HepG2 (cell line): Measurements from ENCODE around the gene TMEM223. TPM values are rescaled to one million over a fixed set of nuclear protein-coding genes. Genes with fewer than 3 reads are reported as not detected.

Experiments
- AHR ChIP-seq: IDR thresholded peaks from 2 replicates; pipeline ENCODE4 v1.6.1; 2018; ENCODE audit warnings: missing genetic modification reagents, missing compliant biosample characterization
- ELF1 ChIP-seq: sonication (generic); formaldehyde crosslinking; IDR thresholded peaks from 2 replicates; pipeline ENCODE4 v1.4.0; 2020; ENCODE audit warnings: missing genetic modification reagents
- ESRRA ChIP-seq: sonication (generic); formaldehyde crosslinking; IDR thresholded peaks from 2 replicates; pipeline ENCODE4 v1.5.1; 2020; ENCODE audit warnings: mild to moderate bottlenecking, low read depth, missing genetic modification reagents
- FOSL2 ChIP-seq: sonication (generic); formaldehyde crosslinking; IDR thresholded peaks from 2 replicates; pipeline ENCODE4 v1.4.0; 2020; ENCODE audit warnings: missing genetic modification reagents
- GABPA ChIP-seq, 2 experiments: IDR thresholded peaks; 2 replicates each; pipeline ENCODE4 v1.6.1; 2011 to 2016; ENCODE audit warnings: low read depth in 2 of 2, low read length in 1 of 2, missing biosample characterization in 1 of 2, missing genetic modification characterization in 1 of 2
- HBP1 ChIP-seq: IDR thresholded peaks from 2 replicates; pipeline ENCODE4 v1.6.1; 2016; ENCODE audit warnings: low read depth, control low read depth
- IRF2 ChIP-seq: IDR thresholded peaks from 2 replicates; pipeline ENCODE4 v1.6.1; 2018; ENCODE audit warnings: missing genetic modification reagents, missing compliant biosample characterization
- MEIS2 ChIP-seq: sonication (generic); formaldehyde crosslinking; IDR thresholded peaks from 2 replicates; pipeline ENCODE4 v1.9.0; 2021; ENCODE audit warnings: mild to moderate bottlenecking, missing genetic modification reagents
- MTA3 ChIP-seq: sonication (generic); formaldehyde crosslinking; IDR thresholded peaks from 2 replicates; pipeline ENCODE4 v1.4.0; 2020; ENCODE audit warnings: missing genetic modification reagents
- NFRKB ChIP-seq: fragments of 450-650 bp; IDR thresholded peaks from 2 replicates; pipeline ENCODE4 v1.6.1; 2017
- PTBP1 ChIP-seq: fragments of 200-400 bp; formaldehyde crosslinking; IDR thresholded peaks from 2 replicates; pipeline ENCODE4 v1.6.1; 2018; ENCODE audit warnings: low read length, low read depth; ENCODE audit not compliant: poor library complexity, severe bottlenecking
- RBM39 ChIP-seq: fragments of 200-400 bp; formaldehyde crosslinking; IDR thresholded peaks from one replicate; pipeline ENCODE4 v1.6.1; 2018; ENCODE audit warnings: antibody characterized with exemption, mild to moderate bottlenecking, low read depth, low read length; ENCODE audit not compliant: poor library complexity, severe bottlenecking
- SAP130 ChIP-seq: IDR thresholded peaks from 2 replicates; pipeline ENCODE4 v1.6.1; 2016; ENCODE audit warnings: low read depth
- SMC3 ChIP-seq: IDR thresholded peaks from 2 replicates; pipeline ENCODE4 v1.6.1; 2011; ENCODE audit warnings: low read length, improper control_type of control experiment
- U2AF2 ChIP-seq: fragments of 200-400 bp; formaldehyde crosslinking; IDR thresholded peaks from 2 replicates; pipeline ENCODE4 v1.6.1; 2017; ENCODE audit warnings: low read depth, mild to moderate bottlenecking, low read length
- USF2 ChIP-seq, 2 experiments: sonication (generic) in 1 of 2; formaldehyde crosslinking in 1 of 2; IDR thresholded peaks; 2 replicates each; pipeline versions ENCODE4 v1.5.1 to v1.6.1; 2011 to 2020; ENCODE audit warnings: borderline replicate concordance in 1 of 2, low read depth in 1 of 2, low read length in 1 of 2, mild to moderate bottlenecking in 1 of 2, missing genetic modification reagents in 1 of 2, moderate library complexity in 1 of 2
- ZBTB38 ChIP-seq: sonication (generic); formaldehyde crosslinking; IDR thresholded peaks from 2 replicates; pipeline ENCODE4 v1.5.1; 2020; ENCODE audit warnings: mild to moderate bottlenecking, missing genetic modification reagents
- ZNF331 ChIP-seq: sonication (generic); formaldehyde crosslinking; IDR thresholded peaks from 2 replicates; pipeline ENCODE4 v1.4.0; 2020; ENCODE audit warnings: missing genetic modification reagents
- ZNF616 ChIP-seq: sonication (generic); formaldehyde crosslinking; IDR thresholded peaks from 2 replicates; pipeline ENCODE4 v1.5.0; 2020; ENCODE audit warnings: low read depth, mild to moderate bottlenecking, missing genetic modification reagents
- ZNF772 ChIP-seq: sonication (generic); formaldehyde crosslinking; IDR thresholded peaks from 2 replicates; pipeline ENCODE4 v1.5.0; 2020; ENCODE audit warnings: mild to moderate bottlenecking, missing genetic modification reagents
- ZSCAN20 ChIP-seq: sonication (generic); formaldehyde crosslinking; IDR thresholded peaks from 2 replicates; pipeline ENCODE4 v1.4.0; 2020; ENCODE audit warnings: missing genetic modification reagents, mild to moderate bottlenecking, borderline replicate concordance
- polyA plus RNA-seq, 8 experiments: library from polyadenylated mRNA; depleted of rRNA in 3 of 8; stranded (reverse) in 7 of 8; unstranded in 1 of 8; fragments of >200 nt; fragmentation: Illumina TruSeq in 4 of 8; extraction: Trizol in 4 of 8; gene quantifications; 2 replicates each; pipeline versions ENCODE4 v1.2.1 to v1.2.3, GENCODE V29; 2011 to 2016; ENCODE audit warnings: low read depth in 4 of 8, missing spikeins in 1 of 8, mixed read lengths in 1 of 8; ENCODE audit not compliant: insufficient read depth in 1 of 8
- total RNA-seq, 5 experiments: library from RNA; depleted of rRNA; stranded (reverse); fragments of >200 nt; fragmentation: Illumina TruSeq; extraction: Trizol; gene quantifications; 2 replicates each; pipeline ENCODE4 v1.2.3, GENCODE V29; 2016; ENCODE audit warnings: low read depth in 1 of 5
- TF ChIP-seq, protein P1 (sequence below): sonication (generic); formaldehyde crosslinking; IDR thresholded peaks from 2 replicates; pipeline ENCODE4 v1.4.0; 2020; ENCODE audit warnings: missing genetic modification reagents
- TF ChIP-seq, protein P2 (sequence below): sonication (generic); formaldehyde crosslinking; IDR thresholded peaks from 2 replicates; pipeline ENCODE4 v1.8.0; 2023; ENCODE audit warnings: mild to moderate bottlenecking, missing genetic modification reagents

Gene TMEM223
- total and polyA plus RNA-seq, 2 of the 13 experiments (the other 11 are each of a cell fraction or from before 2014, with no cell fraction given) = 19.5 to 24.9 TPM

DNA sequence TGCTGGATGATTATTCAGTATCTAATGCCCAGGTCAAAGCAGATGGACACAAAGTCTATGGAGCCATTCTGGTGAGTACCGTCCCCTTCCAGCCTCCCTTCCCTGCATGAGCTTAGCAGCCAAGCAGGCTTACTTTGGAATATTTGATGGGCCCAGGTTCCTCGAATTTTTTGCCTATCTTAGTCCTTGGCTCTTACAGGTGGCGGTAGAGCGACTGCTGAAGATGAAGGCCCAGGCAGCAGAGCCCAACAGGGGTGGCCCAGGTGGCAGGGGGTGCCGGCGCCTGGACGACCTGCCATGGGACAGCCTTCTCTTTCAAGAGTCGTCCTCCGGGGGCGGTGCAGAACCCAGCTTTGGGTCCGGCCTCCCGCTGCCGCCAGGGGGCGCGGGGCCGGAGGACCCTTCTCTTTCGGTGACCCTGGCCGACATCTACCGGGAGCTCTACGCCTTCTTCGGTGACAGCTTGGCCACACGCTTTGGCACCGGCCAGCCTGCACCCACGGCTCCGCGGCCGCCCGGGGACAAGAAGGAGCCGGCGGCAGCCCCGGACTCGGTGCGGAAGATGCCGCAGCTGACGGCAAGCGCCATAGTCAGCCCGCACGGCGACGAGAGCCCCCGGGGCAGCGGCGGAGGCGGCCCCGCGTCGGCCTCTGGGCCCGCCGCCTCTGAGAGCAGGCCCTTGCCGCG lies 5.3 kb downstream of the TMEM223 start (continued):
- TF ChIP-seq USF2 (IDR thresholded peaks at IDR 0.05; ENCODE audit: low read depth, low read length) (no peak), USF2 (CRISPR knock-in tag; IDR thresholded peaks at IDR 0.05; ENCODE audit: borderline replicate concordance) (no peak), ELF1 (CRISPR knock-in tag) (0 out of 2 replicates have a peak, but pooled peaks have one; percentile 11), IRF2 (CRISPR knock-in tag) (peak; percentile 54; the same call in 1 of the 2 replicates), MEIS2 (CRISPR knock-in tag) (peak; percentile 19; the same call in 1 of the 2 replicates), ZSCAN20 (CRISPR knock-in tag) (0 out of 2 replicates have a peak, but pooled peaks have one; percentile 24), GABPA (IDR thresholded peaks at IDR 0.05; ENCODE audit: low read depth, low read length) (no peak), GABPA (CRISPR knock-in tag; IDR thresholded peaks at IDR 0.05; ENCODE audit: low read depth) (peak; percentile 40; the same call in 1 of the 2 replicates), RBM39 (peak; percentile 24), FOSL2 (CRISPR knock-in tag) (peak; percentile 28; the same call in 1 of the 2 replicates), MTA3 (no peak), ZNF331 (CRISPR knock-in tag) (peak; percentile 68; the same call in 1 of the 2 replicates), ZNF772 (CRISPR knock-in tag) (no peak), PTBP1 (peak; percentile 52), U2AF2 (0 out of 2 replicates have a peak, but pooled peaks have one; percentile 56), AHR (no peak), ESRRA (CRISPR knock-in tag) (no peak), SAP130 (CRISPR knock-in tag) (peak; percentile 55; the same call in 1 of the 2 replicates), ZBTB38 (CRISPR knock-in tag) (peak; percentile 14; the same call in 1 of the 2 replicates), NFRKB (no peak), HBP1 (CRISPR knock-in tag) (peak; percentile 64; the same call in 1 of the 2 replicates), SMC3 (peak; percentile 53; the same call in 1 of the 2 replicates), ZNF616 (0 out of 2 replicates have a peak, but pooled peaks have one; percentile 14)
- TF ChIP-seq, protein P1, sequence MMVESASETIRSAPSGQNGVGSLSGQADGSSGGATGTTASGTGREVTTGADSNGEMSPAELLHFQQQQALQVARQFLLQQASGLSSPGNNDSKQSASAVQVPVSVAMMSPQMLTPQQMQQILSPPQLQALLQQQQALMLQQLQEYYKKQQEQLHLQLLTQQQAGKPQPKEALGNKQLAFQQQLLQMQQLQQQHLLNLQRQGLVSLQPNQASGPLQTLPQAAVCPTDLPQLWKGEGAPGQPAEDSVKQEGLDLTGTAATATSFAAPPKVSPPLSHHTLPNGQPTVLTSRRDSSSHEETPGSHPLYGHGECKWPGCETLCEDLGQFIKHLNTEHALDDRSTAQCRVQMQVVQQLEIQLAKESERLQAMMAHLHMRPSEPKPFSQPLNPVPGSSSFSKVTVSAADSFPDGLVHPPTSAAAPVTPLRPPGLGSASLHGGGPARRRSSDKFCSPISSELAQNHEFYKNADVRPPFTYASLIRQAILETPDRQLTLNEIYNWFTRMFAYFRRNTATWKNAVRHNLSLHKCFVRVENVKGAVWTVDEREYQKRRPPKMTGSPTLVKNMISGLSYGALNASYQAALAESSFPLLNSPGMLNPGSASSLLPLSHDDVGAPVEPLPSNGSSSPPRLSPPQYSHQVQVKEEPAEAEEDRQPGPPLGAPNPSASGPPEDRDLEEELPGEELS (CRISPR knock-in tag) = peak; percentile 30; the same call in 1 of the 2 replicates
- TF ChIP-seq, protein P2, sequence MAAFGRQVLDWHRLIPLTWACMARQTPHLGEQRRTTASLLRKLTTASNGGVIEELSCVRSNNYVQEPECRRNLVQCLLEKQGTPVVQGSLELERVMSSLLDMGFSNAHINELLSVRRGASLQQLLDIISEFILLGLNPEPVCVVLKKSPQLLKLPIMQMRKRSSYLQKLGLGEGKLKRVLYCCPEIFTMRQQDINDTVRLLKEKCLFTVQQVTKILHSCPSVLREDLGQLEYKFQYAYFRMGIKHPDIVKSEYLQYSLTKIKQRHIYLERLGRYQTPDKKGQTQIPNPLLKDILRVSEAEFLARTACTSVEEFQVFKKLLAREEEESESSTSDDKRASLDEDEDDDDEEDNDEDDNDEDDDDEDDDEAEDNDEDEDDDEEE (CRISPR knock-in tag) = peak; percentile 58; the same call in 1 of the 2 replicates
